HG03175 (cell line): ENCODE measurements around the gene TMEM151B.

Source experiments
- ATAC-seq: cut with Tn5 transposase; IDR thresholded peaks from one replicate; pipeline ENCODE4 v1.9.1; 2021; ENCODE audit warnings: mild to moderate bottlenecking, moderate library complexity; ENCODE audit not compliant: unreplicated experiment

TMEM151B gene

DNA sequence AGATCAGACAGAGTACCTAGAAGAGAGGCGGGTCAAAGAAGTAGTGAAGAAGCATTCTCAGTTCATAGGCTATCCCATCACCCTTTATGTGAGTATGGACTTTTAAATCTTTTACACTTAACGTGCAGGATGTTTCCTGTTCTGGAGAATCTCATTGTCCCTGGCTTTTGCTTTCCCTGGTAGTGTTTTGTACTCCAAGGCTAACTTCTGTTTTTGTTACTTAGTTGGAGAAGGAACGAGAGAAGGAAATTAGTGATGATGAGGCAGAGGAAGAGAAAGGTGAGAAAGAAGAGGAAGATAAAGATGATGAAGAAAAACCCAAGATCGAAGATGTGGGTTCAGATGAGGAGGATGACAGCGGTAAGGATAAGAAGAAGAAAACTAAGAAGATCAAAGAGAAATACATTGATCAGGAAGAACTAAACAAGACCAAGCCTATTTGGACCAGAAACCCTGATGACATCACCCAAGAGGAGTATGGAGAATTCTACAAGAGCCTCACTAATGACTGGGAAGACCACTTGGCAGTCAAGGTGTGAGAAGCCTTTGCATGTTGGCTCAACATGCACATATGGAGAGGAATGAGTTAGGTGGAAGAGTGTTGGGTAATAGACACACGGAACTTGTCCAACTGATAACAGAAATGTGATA, 20.1 kb upstream of the TMEM151B start:
- ATAC-seq: no peak

DNA sequence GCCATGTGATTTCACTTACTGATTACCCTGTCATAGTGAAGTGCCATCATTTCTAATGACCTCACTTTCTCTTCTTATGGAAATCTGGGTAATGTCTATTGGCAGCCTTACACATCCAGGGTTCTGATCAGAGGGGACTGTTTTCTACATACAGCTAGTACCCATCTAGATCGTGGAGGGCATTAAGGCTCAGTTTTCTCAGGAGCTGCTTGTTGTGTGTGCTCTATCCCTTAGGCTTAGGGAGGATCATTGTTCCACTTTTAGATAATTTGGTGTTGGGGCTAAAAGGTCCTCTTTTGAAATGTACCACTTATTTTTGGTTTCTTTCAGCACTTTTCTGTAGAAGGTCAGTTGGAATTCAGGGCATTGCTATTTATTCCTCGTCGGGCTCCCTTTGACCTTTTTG, 19.5 kb upstream of the TMEM151B start:
- ATAC-seq: no peak

DNA sequence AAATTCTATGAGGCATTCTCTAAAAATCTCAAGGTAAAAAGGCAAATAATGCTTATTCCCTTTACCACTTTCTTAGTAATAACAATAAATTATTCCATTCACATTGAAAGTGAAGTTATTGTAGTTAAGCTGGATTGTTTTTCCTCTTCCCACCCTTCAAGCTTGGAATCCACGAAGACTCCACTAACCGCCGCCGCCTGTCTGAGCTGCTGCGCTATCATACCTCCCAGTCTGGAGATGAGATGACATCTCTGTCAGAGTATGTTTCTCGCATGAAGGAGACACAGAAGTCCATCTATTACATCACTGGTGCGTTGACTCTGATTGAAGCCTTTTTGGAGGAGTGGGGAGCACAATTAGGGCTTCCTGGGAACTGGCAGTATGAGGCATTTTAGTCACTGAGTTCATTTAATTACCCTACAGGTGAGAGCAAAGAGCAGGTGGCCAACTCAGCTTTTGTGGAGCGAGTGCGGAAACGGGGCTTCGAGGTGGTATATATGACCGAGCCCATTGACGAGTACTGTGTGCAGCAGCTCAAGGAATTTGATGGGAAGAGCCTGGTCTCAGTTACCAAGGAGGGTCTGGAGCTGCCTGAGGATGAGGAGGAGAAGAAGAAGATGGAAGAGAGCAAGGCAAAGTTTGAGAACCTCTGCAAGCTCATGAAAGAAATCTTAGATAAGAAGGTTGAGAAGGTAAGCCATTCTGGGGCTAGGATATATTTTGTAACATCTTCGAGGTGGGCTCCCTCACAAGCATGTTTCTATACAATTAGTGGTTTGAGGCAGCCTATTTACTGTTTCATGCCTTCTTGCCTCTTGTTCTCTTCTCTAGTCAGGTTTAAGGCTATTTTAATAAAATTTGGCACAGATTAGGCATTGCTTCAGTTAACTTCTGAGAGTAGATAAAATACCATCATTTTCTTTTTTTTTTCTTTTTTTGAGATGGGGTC, 18.4 kb upstream of the TMEM151B start:
- no peak for ATAC-seq

DNA sequence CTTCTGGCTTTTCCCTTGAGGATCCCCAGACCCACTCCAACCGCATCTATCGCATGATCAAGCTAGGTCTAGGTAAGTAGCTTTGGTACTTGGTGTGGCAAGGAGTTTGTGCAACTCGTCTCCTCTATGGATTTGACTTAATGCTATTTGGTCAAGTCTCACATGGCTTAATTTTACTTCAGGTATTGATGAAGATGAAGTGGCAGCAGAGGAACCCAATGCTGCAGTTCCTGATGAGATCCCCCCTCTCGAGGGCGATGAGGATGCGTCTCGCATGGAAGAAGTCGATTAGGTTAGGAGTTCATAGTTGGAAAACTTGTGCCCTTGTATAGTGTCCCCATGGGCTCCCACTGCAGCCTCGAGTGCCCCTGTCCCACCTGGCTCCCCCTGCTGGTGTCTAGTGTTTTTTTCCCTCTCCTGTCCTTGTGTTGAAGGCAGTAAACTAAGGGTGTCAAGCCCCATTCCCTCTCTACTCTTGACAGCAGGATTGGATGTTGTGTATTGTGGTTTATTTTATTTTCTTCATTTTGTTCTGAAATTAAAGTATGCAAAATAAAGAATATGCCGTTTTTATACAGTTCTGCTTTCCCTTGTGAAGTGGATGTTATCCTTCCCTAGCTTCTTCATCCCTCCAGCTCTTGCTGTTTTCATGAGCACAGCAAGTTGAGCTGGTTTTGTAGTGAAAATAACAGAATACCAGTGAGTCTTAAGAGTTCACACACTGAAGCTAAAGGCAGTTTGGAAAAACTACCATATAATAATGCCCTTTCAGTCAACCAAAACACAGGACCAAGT, 16.7 kb upstream of the TMEM151B start:
- no peak for ATAC-seq

DNA sequence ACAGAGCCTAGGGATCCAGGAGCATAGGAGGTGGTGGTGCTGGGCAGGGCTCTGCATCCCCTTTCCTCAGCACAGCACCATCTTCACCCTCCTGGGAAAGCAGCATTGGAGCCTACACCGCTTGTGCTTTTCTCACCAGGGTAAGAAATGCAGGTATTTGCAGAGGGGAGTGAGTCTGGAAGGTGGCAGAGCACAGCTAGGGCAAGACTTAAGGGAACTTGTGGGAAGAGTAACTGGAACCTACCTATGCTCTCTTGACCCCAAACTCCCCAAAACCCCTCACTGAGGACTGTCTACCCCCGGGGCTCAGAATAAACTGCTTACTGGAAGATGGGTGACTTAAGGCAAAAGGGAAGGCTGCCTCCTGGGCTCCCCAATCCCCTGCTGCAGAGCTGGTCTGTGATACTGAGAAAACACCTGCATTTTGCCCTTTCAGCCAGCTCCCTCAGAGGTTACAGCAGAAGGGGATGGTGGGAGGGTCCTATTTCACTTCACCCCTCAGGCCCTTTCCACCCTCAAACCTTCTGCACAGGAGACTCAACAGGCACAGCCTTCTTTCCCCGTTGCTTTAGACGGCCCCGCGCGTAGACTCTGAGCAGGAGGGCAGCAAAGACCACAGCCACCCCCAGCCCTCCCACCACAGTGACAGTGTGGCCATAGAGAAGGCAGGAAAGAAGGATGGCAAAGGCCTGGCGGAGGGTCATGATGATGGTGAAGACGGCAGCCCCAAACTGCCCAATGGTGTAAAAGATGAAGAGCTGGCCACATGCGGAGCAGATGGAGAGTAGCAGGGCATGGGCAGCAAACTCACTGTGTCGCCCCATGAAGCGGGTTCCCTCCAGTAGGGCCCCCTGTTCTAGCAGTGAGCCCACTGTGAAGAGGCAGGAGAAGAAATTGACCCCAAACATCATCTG, 15.8 kb upstream of the TMEM151B start:
- no peak for ATAC-seq

DNA sequence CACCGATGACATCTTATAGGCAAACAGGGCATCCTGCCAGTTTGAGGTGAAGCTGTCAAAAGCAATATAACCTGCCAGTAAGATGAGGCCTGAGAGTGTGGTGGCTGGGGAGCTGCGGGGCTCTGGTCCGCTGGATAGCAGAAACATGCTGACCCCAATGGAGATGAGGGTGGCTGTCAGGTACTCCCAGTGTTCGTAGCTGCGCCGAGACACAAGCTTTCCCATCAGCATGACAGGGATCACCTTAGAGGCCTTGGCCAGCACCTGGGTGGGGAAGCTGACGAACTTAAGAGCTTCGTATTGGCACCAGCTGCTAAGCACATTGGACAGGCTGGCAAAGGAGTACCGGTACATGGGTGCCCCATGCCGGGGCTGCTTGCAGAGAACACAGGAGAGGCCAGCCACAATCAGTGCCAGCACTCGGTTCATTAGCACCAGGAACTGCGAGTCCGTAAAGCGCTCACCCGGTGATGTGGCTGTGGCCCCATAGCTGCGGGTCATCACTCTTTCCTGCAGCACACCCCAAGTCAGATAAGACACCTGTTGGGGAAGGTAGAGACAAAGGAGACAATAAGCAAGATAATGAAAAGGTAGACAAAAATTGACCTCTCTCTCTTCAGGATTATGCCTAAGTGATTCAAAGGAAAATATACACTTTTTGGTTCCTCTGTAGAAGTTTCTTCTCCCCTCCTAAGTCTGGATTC, 15.0 kb upstream of the TMEM151B start:
- no peak for ATAC-seq

DNA sequence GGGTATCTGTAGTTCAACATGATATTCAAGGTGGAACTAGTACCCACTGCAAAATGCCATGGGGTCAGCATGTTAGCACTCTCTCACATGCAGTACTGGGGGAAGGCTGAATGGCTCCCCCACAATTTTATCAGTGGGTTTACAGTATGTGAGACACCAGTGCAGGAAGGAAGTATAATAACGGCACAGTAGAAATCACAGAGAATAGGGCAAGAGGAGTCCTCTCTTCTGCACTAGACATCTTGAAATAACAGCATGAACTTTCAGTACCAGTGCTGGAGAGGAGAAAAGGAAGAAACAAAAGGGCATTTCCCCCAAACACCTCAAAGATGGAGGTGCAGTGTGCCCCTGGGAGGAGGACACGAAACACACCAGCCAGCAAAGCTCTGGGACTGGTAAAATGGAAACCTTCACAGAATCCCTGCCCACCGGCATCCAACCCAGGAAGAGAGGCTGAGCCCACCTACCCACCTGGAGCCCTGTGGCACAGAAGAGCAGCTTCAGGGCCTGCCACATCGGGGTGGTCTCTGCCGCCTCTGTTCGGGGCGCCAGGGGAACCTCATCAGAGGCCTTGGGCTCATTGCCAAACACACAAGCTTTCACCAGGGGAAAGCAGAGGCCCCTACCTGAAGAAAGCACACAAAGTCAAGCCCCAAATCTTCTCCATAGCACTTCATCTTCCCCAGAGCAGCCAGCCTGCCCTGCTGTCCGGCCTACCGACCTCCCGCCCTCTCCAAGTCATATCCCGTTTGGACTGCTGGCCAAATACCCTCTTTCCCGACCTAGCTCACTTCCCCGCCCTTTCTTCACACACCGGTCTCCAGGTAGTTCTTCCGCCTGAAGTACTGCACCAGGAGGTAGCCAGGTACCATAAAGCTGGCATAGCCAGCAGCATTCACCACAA, 14.1 kb upstream of the TMEM151B start:
- ATAC-seq: no peak

DNA sequence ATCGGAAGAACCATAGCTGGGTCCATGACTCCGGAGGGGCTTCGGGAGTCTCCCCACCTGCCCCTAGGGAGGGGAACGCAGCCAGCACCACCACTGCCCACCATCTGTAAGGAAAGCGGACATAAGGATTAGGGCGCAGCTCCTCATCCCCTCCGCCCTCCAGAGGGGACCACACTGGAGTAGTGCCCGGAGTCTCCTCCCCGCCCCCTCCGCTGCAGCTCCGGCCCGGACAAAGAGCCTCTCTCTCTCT, 13.6 kb upstream of the TMEM151B start:
- no peak for ATAC-seq

DNA sequence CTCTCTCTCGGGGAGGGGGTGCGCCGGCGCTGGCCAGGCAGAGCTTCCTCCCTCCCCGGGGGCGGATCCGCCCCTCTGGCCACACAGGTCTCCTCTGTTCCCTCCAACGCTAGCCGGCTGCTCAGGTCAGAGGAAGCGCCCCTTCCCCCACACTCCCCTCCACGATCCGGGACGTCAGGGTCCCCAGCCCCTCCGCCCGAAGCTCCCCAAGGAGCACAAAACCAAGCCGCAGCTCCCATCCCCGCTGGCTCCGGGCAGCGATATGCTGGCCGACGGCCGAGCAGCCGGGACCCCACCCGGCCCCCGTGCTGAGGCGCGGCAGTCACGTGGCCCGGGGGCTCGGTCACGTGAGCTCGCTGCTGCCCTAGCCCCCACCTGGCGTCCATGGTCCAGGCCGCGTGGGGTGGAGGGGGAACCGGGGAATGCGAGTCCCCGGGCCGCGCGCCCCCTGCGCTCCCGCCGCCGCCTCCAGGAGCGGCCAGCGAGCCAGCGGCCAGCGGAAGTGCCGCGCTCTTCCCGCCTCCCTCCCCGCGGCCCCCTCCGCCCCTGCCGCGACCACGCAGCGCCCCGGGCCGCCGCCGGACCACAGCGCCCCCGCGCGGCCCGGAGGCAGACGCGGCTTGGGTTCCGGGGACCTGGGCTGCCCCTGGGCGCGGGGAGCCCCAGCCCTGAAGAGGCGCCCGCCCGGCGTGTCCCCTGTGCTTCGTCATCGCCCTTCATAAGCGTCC, 13.1 kb upstream of the TMEM151B start, which contains the start of gene SLC35B2:
TSS of gene SLC35B2 (minus strand) at position 504 of the 728 bp plus-strand sequence. CDS start at position 386, 118 bp downstream.
- ATAC-seq: peak; percentile 64

DNA sequence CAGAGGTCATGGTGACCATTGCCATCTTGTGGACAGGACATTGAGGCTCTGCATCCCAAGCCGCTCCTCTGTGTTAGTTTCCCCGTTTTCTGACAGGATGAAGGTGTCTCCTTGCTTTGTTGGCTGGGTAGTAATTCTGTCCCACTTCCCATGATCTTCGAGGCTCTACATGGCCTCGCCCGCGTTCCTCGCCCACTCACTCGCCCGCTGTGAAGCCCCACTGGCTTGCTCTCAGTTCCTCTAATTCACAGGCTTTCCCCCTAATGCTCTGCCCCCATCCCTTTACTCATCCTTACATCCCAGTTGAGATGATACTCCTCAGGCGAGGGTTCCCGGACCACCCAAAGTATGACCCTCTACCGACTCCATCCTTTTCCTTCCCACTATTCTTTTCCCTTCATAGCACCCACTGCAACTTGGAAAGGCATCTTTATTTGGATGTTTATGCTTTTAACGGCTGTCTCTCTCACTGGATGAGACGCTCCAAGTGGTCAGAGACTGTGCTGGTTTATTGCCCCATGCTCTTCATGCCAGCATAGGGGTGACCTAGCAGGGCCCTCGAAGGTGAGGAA, 12.4 kb upstream of the TMEM151B start:
- ATAC-seq: peak; percentile 14

DNA sequence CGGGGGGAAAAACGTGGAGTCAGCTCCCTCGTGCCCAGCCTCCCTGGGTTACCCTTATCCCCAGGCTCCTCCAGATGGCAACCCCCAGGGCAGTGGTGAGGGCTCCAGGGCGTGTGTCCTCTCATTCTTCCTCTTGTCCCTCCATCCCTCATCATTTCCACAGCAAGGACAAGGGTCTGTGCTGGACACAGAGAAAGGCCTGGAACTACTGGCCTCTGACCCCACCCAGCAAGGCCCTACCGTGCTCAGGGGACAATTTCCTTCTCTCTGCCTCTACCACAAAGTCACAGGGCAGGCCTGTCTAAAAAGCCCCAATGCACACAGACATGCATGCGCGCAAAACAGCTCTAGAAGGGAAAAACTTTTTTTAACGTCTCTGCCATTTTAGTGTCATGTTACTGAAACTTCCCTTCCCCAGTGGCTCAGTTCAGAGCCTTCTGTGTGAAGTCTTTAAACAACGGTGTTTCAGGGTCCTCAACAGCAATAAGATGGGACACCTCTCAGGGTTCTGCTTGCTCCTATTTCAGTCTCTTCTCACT, 11.9 kb upstream of the TMEM151B start:
- no peak for ATAC-seq

DNA sequence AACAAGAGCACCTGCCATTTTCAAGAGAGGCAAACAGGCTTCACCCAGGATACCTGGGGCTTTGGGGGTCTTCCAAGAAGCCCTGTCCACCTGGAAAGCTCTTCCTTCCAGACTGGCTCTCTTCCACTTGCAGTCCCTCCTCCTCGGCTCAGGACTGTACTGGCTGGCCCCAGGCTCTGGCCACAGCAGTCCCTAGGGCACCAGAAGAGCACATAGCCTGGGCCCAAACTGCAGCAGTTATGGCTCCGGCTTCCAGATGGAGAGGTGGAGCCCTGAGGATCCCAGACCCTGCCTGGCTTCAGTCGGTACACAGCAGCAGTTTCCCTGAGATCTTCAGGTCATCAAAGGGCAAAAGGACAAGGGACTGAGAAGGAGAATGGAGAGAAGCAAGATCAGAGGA, 11.3 kb upstream of the TMEM151B start:
- no peak for ATAC-seq

DNA sequence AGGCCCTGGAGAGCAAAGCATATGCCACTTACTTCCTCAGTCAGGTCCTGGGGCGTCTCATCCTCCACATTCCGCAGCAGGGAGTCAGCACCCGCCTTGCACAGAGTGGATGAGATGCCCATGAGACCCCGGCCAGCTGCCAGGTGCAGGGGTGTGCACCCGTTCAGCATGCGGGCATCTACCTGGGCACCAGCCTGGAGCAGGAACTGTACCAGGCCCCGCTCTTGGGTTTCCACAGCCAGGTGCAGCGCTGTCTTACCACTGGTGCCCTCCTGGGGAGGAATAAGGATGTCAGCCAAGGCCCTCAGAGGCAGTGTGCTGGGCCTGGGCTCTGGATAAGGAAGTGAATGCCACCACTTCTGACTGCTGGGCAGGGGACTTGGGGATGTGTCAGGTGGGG, 10.2 kb upstream of the TMEM151B start:
- ATAC-seq: no peak

DNA sequence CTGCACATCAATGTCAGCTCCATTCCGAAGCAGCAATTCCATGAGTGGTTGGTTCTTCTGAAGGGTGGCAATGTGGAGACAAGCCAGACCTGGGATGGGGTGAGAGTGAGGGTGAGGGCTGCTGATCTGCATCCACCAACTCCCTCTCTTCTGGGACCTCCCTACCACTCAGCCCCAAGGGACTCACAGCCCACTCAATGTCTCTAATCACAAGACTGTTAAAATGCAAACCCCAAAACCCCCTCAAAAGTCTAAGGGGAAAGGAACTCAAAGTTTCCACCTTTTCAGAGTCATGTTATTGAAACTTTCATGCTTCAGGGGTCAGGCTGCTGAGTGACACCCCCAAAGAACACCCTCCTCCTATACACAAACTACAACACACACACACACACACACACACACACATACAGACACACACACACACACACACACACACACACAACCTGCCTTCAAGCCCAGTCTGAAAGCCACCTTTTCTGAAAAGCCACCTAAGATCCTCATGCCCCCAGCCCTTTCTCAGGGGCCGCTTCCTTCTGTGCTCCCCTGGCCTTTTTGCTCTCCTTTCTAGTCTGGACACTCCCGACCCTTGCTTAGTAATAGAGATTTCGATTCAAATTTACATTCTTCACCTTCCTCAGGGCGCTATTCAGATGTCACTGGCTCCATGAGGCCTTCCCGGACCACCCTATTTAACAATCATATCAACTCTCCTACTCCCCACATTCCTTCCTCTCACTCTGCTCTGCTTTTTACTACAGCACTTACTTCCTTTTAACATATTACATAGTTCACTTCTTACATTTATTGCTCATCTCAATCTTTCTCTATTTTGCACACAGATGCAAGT, 9.6 kb upstream of the TMEM151B start:
- ATAC-seq: no peak

DNA sequence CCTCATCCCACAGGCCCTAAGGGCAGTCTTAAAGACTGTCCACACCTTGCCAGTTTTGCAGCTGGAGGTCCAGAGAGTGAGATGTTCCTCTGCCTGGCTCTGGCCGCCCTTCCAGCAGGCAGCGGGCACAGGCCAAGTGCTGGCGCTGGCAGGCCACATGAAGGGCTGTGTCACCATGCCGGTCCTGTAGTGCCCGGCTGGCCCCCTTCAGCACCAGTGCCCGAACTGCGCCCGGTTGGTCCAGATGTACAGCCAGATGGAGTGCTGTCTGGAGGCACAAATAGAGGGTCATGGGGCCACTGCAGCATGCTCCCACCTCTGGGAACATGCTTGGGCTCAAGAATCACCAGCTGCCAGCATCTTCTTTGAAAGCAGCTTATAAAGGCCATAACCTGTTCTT, 8.7 kb upstream of the TMEM151B start:
- ATAC-seq: no peak

DNA sequence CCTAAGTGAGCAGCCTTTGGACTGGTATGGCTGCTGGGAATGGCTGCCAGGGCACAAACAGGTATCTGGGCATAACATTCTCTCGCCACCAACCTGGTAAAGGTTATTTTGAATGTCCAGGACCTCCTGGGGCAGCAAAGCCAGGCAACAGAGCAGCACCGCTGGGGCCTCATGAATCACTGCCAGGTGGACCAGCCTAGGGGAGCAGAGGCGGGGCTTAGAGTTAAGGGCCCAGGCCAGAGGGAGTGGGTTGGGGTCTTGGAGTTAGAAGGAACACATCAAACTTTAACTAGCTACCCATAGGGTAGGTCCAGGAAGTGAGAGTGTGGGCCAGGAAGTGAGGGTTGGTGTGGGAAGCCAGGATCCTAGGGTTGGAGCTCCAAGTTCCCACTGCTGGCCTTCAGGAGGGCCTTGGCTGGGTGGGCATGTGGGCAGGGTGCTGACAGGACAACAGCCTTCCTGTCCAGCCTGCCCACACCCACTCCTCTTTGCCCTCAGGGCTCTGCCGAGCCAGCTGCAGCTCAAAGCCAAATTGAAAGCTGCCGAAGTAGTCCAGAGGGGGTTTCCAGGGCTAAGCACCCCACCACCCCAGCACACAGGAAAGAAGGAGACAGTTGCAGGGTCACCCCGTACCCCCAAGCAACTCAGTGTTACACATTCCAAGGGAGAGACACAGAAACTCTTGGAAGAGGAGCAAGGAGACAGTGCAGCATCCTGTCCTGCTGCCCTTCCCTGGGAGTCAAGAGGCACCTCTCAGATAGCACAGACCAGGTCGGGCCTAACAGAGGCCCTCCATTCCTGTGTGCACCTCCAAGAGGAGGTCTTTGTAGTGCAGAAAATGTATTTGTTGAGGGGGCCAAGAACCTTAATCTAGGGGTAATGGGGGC, 7.5 kb upstream of the TMEM151B start:
- no peak for ATAC-seq
